GM12878 (cell line): ENCODE results near the gene ARPP21.

Experiments used
- CBX5 ChIP-seq: sonication (generic); IDR thresholded peaks from 2 replicates; pipeline ENCODE4 v1.6.1; 2016; ENCODE audit warnings: low read depth, moderate library complexity, mild to moderate bottlenecking, inconsistent platforms
- CTCF ChIP-seq, 3 experiments: IDR thresholded peaks in 2 of 3; conservative IDR thresholded peaks in 1 of 3; 2 replicates each; pipeline ENCODE4 v1.5.1; 2011; ENCODE audit warnings: low read depth in 3 of 3, low read length in 3 of 3, mild to moderate bottlenecking in 3 of 3, control low read depth in 2 of 3, moderate library complexity in 2 of 3, inconsistent platforms in 1 of 3, mixed read lengths in 1 of 3; ENCODE audit not compliant: control insufficient read depth in 2 of 3, insufficient read depth in 1 of 3; ENCODE audit errors: extremely low read depth in 1 of 3
- SP1 ChIP-seq: IDR thresholded peaks from one replicate; pipeline ENCODE4 v1.6.1; 2011; ENCODE audit warnings: low read depth, low read length
- ZNF274 ChIP-seq: IDR thresholded peaks from one replicate; pipeline ENCODE4 v1.8.0; 2011; ENCODE audit not compliant: insufficient read length, insufficient read depth

DNA sequence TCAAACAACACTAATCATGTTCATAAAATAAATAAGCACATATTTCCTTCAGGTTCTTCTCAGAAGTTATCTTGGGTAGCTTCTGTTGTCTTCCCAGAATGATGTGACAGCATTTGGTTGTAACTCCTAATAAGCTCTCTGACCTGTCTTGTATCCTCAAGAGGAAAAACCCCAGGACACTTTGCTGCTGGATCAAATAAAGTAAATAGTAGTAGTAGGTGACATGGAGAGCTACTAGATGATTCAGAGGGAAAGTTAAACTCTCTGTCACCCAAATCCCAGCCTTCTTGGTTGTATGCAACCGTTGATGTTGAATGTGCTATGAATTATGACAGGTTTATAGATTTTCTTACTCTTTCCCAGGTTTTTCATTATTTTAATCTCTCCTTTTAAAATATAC, 143.0 kb downstream of the ARPP21 start:
- TF ChIP-seq CBX5 (no peak), CTCF (IDR thresholded peaks at IDR 0.05 in 2 of 3, conservative IDR thresholded peaks at IDR 0.05 in 1 of 3; ENCODE audit: control insufficient read depth in 2 of 3, extremely low read depth in 1 of 3, insufficient read depth in 1 of 3, low read depth in 3 of 3, low read length in 3 of 3) (no peak), ZNF274 (no peak), SP1 (no peak)
